Epithelial cell of proximal tubule (primary cell): ENCODE data around the gene BCO2. TPM values are rescaled to one million over a fixed set of nuclear protein-coding genes. Genes with fewer than 3 reads are reported as not detected.
A peak's percentile ranks its signal among the peaks of the same experiment; 100 is the strongest.

ENCODE experiments used
- DNase-seq: peaks from one replicate; pipeline ENCODE4 v3.0.0-alpha.2; 2011; ENCODE audit warnings: low read depth
- H3K4me3 ChIP-seq: 2 replicates; pipeline ENCODE4 v1.5.1; 2011; ENCODE audit warnings: low read depth, mild to moderate bottlenecking, low read length
- CTCF ChIP-seq: conservative IDR thresholded peaks from 2 replicates; pipeline ENCODE4 v1.5.1; 2012; ENCODE audit warnings: low read depth, mild to moderate bottlenecking, low read length
- total RNA-seq: library from RNA; depleted of rRNA; stranded (reverse); fragments of >200 nt; gene quantifications from 2 replicates; pipeline ENCODE4 v1.2.3, GENCODE V29; 2015

BCO2 gene
- total RNA-seq, 1 donor from 2014 or later, result 0.52 TPM

- no peak overlapping the region for H3K4me3 ChIP-seq
- TF ChIP-seq CTCF, result no peak
These were observed 31.7 kb upstream of the BCO2 start for GRCh38 chr11:112143597-112143996.

GRCh38 chr11:112150517-112150916 lies 24.8 kb upstream of the BCO2 start:
- TF ChIP-seq CTCF, result no peak
- no peak for DNase-seq
- H3K4me3 ChIP-seq, result no peak overlapping the region

More at GRCh38 chr11:112143597-112143996, 31.7 kb upstream of the BCO2 start:
- DNase-seq, result no peak

GRCh38 chr11:112156153-112156955 lies 19.0 kb upstream of the BCO2 start:
- DNase-seq, result no peak
- no peak for TF ChIP-seq CTCF
- H3K4me3 ChIP-seq, result no peak overlapping the region

GRCh38 chr11:112156956-112157766 lies 18.2 kb upstream of the BCO2 start:
- no peak overlapping the region for H3K4me3 ChIP-seq
- no peak for TF ChIP-seq CTCF
- DNase-seq, result peak; percentile 99

- TF ChIP-seq CTCF, result no peak
- no peak overlapping the region for H3K4me3 ChIP-seq
- DNase-seq, result no peak
These were observed 15.9 kb upstream of the BCO2 start for GRCh38 chr11:112159098-112160065.

- no peak for DNase-seq
- no peak overlapping the region for H3K4me3 ChIP-seq
- TF ChIP-seq CTCF, result no peak
These were observed 15.0 kb upstream of the BCO2 start for GRCh38 chr11:112160091-112160848.
